ENCODE data around the gene ARF3.

Gene ARF3

GRCh38 chr12:48980953-48981756 lies 23.9 kb upstream of the ARF3 start:
- DNase-seq = peak; percentile 55

- peak; percentile 49 for DNase-seq
Measured at GRCh38 chr12:48980389-48980952, 23.2 kb upstream of the ARF3 start.

- peak; percentile 40 for DNase-seq
Measured at GRCh38 chr12:48979602-48980388, 22.5 kb upstream of the ARF3 start.

- DNase-seq = peak; percentile 18
Measured at GRCh38 chr12:48978741-48979601, 21.7 kb upstream of the ARF3 start.

GRCh38 chr12:48978291-48978740 lies 21.0 kb upstream of the ARF3 start, which contains the start of gene WNT1:
Gene WNT1, plus strand, starts transcription at chr12:48978322. Its CDS starts 329 bp downstream, at chr12:48978651.
- DNase-seq = peak; percentile 24

- peak; percentile 87 for DNase-seq
Measured at GRCh38 chr12:48977290-48978281, 20.3 kb upstream of the ARF3 start.

- DNase-seq = peak; percentile 44
Measured at GRCh38 chr12:48973941-48974673, 16.8 kb upstream of the ARF3 start.

GRCh38 chr12:48973531-48973930 lies 16.2 kb upstream of the ARF3 start:
- DNase-seq = no peak

- DNase-seq = no peak
Measured at GRCh38 chr12:48972952-48973483, 15.7 kb upstream of the ARF3 start.

GRCh38 chr12:48972213-48972951 lies 15.1 kb upstream of the ARF3 start:
- peak; percentile 58 for DNase-seq

- no peak for DNase-seq
Measured at GRCh38 chr12:48970702-48971334, 13.5 kb upstream of the ARF3 start.

GRCh38 chr12:48969833-48970701 lies 12.8 kb upstream of the ARF3 start:
- peak; percentile 55 for DNase-seq

- DNase-seq = no peak
Measured at GRCh38 chr12:48969160-48969771, 12.0 kb upstream of the ARF3 start.

- no peak for DNase-seq
Measured at GRCh38 chr12:48968467-48968866, 11.2 kb upstream of the ARF3 start.

- DNase-seq = no peak
Measured at GRCh38 chr12:48967991-48968390, 10.7 kb upstream of the ARF3 start.

GRCh38 chr12:48966177-48966895 lies 9.0 kb upstream of the ARF3 start:
- no peak for DNase-seq

All from activated naive CD4-positive, alpha-beta T cell treated with Interleukin-2 at 50 U/mL for 16 hours (primary cell).